Liver (tissue), 9 donors: ENCODE measurements around the gene IL2RA. TPM values are rescaled to one million over a fixed set of nuclear protein-coding genes. Genes with fewer than 3 reads are reported as not detected.

ENCODE experiments used
- DNase-seq: peaks from one replicate; pipeline ENCODE4 v3.0.0-alpha.2; 2017; ENCODE audit warnings: low spot score
- H3K27ac ChIP-seq, 2 donors: one replicate each; pipeline ENCODE4 v1.7.0; 2013; ENCODE audit warnings: inconsistent platforms in 2 of 2, low read length in 2 of 2, control low read depth in 1 of 2, low read depth in 1 of 2, mild to moderate bottlenecking in 1 of 2
- H3K27me3 ChIP-seq, 4 donors: one replicate each; pipeline versions ENCODE4 v1.6.1 to v1.7.0; 2013; ENCODE audit warnings: low read length in 3 of 4, inconsistent platforms in 1 of 4, mild to moderate bottlenecking in 1 of 4, moderate library complexity in 1 of 4; ENCODE audit not compliant: control insufficient read depth in 4 of 4, insufficient read depth in 4 of 4
- H3K36me3 ChIP-seq, 4 donors: one replicate each; pipeline versions ENCODE4 v1.6.1 to v1.7.0; 2013; ENCODE audit warnings: low read length in 3 of 4, mild to moderate bottlenecking in 3 of 4, low read depth in 1 of 4, moderate library complexity in 1 of 4; ENCODE audit not compliant: control insufficient read depth in 4 of 4, insufficient read depth in 3 of 4
- H3K4me1 ChIP-seq, 4 donors: one replicate each; pipeline versions ENCODE4 v1.6.1 to v1.7.0; 2013; ENCODE audit warnings: low read length in 3 of 4, mild to moderate bottlenecking in 3 of 4, moderate library complexity in 1 of 4; ENCODE audit not compliant: control insufficient read depth in 4 of 4, insufficient read depth in 4 of 4
- H3K4me3 ChIP-seq, 3 donors: one replicate each; pipeline versions ENCODE4 v1.6.1 to v1.7.0; 2013; ENCODE audit warnings: low read length in 3 of 3, control low read depth in 1 of 3, low read depth in 1 of 3, mild to moderate bottlenecking in 1 of 3
- H3K9ac ChIP-seq, 2 donors: one replicate each; pipeline ENCODE4 v1.7.0; 2013; ENCODE audit warnings: low read length in 2 of 2, mild to moderate bottlenecking in 2 of 2, moderate library complexity in 2 of 2, control low read depth in 1 of 2, low read depth in 1 of 2
- H3K9me3 ChIP-seq, 4 donors: one replicate each; pipeline versions ENCODE4 v1.6.1 to v1.7.0; 2013; ENCODE audit warnings: low read length in 3 of 4; ENCODE audit not compliant: control insufficient read depth in 4 of 4
- EGR1 ChIP-seq, 2 donors: IDR thresholded peaks; 2 replicates each; pipeline ENCODE4 v1.6.1; 2016 to 2018; ENCODE audit warnings: antibody characterized with exemption in 2 of 2, low read depth in 2 of 2
- FOXA1 ChIP-seq: IDR thresholded peaks from 2 replicates; pipeline ENCODE4 v1.6.1; 2016; ENCODE audit warnings: antibody characterized with exemption
- FOXA2 ChIP-seq: IDR thresholded peaks from 2 replicates; pipeline ENCODE4 v1.6.1; 2016; ENCODE audit warnings: antibody characterized with exemption
- GABPA ChIP-seq, 2 donors: IDR thresholded peaks in 1 of 2; conservative IDR thresholded peaks in 1 of 2; 2 replicates each; pipeline ENCODE4 v1.6.1; 2016; ENCODE audit warnings: antibody characterized with exemption in 2 of 2, mild to moderate bottlenecking in 1 of 2, moderate library complexity in 1 of 2
- HNF4A ChIP-seq, 2 donors: conservative IDR thresholded peaks; 2 replicates each; pipeline ENCODE4 v1.6.1; 2016; ENCODE audit warnings: antibody characterized with exemption in 2 of 2, mild to moderate bottlenecking in 2 of 2
- HNF4G ChIP-seq: IDR thresholded peaks from 2 replicates; pipeline ENCODE4 v1.6.1; 2016; ENCODE audit warnings: antibody characterized with exemption
- NR2F2 ChIP-seq: IDR thresholded peaks from 2 replicates; pipeline ENCODE4 v1.6.1; 2016; ENCODE audit warnings: antibody characterized with exemption
- RAD21 ChIP-seq, 2 donors: IDR thresholded peaks; 2 replicates each; pipeline ENCODE4 v1.6.1; 2016; ENCODE audit warnings: antibody characterized with exemption in 2 of 2, mild to moderate bottlenecking in 2 of 2
- RXRA ChIP-seq, 2 donors: IDR thresholded peaks; 2 replicates each; pipeline ENCODE4 v1.6.1; 2017 to 2018; ENCODE audit warnings: antibody characterized with exemption in 2 of 2, mild to moderate bottlenecking in 1 of 2
- YY1 ChIP-seq: IDR thresholded peaks from 2 replicates; pipeline ENCODE4 v1.6.1; 2016; ENCODE audit warnings: antibody characterized with exemption, mild to moderate bottlenecking
- WGBS: extraction: QIAGEN DNeasy Blood & Tissue Kit; methylation state at CpG from one replicate; pipeline ENCODE4 v1.1.7; 2013; 5-methylcytosine and 5-hydroxymethylcytosine counted together
- polyA plus RNA-seq, 2 donors: library from polyadenylated mRNA; stranded (reverse) in 1 of 2; unstranded in 1 of 2; fragments of 200-250 nt in 1 of 2; fragments of >200 nt in 1 of 2; fragmentation: Nextera tagmentation in 1 of 2; extraction: Ambion mirVana in 1 of 2; gene quantifications; one replicate each; pipeline versions ENCODE4 v1.2.1 to v1.2.3, GENCODE V29; 2013 to 2015
- total RNA-seq, 2 donors: library from RNA; depleted of rRNA; stranded (reverse); fragments of >200 nt; gene quantifications; one replicate each; pipeline ENCODE4 v1.2.3, GENCODE V29; 2014
- TF ChIP-seq, protein P1 (sequence below): IDR thresholded peaks from 2 replicates; pipeline ENCODE4 v1.6.1; 2016; ENCODE audit warnings: antibody characterized with exemption
- TF ChIP-seq, protein P2 (sequence below): IDR thresholded peaks from 2 replicates; pipeline ENCODE4 v1.6.1; 2016; ENCODE audit warnings: antibody characterized with exemption
- TF ChIP-seq, protein P3 (sequence below): IDR thresholded peaks from 2 replicates; pipeline ENCODE4 v1.6.1; 2016; ENCODE audit warnings: antibody characterized with exemption, mild to moderate bottlenecking
- TF ChIP-seq, protein P4 (sequence below): IDR thresholded peaks from 2 replicates; pipeline ENCODE4 v1.6.1; 2016; ENCODE audit warnings: antibody characterized with exemption
- donor health status: healthy.
- donor health status: healthy.
- donor health status: healthy.
- donor health status: healthy.
- donor health status: healthy.

IL2RA gene
- total and polyA plus RNA-seq, 4 donors, result 0.46 to 1.6 TPM; not detected in 2

DNA sequence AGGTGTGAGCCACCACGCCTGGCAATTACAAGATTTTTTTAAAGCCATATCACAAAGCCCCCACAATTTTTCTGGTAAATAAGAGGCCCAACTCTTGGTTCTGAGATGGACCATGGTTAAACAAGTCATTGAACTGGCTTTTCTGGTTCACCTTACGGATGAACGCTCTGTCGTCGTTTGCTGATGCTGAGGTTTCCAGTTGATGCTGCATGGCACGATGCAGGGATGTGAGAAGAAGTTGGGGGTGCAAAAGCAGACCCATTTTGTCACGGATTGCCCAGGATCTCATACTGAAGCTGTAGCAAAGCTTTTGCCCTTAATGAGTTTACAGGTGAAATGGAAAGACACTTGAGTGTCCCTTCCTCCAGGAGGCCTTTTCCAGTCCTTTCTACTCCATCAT is 2.0 kb upstream of the IL2RA start (continued):
- TF ChIP-seq HNF4A (conservative IDR thresholded peaks at IDR 0.05), result no peak

DNA sequence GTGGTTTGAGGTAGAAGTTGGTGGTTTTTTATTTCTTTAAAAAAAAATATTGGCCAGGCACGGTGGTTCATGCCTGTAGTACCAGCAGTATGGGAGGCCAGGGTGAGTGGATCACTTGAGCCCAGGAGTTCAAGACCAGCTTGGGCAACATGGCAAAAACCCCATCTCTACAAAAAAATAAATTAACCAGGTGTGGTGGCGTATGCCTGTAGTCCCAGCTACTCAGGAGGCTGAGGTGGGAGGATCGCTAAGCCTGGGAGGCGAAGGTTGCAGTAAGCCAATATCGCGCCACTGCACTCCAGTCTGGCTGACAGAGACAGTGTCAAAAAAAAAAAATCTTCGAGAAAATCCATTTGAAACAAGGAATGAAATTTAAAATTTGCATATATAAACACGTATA is 1.1 kb downstream of the IL2RA start:
- WGBS, result 90% methylated on average over 8 of the region's 8 CpGs
- no peak for DNase-seq
- H3K9me3 ChIP-seq, result no peaks in the 10 kb centered on the region
- no peaks in the 10 kb centered on the region for H3K36me3 ChIP-seq
- H3K9ac ChIP-seq, result no peak overlapping the region
- TF ChIP-seq HNF4A (conservative IDR thresholded peaks at IDR 0.05) (no peak), YY1 (no peak), RXRA (IDR thresholded peaks at IDR 0.05) (no peak), HNF4G (no peak), FOXA2 (no peak), RAD21 (IDR thresholded peaks at IDR 0.05) (no peak), GABPA (IDR thresholded peaks at IDR 0.05 in 1 of 2, conservative IDR thresholded peaks at IDR 0.05 in 1 of 2) (no peak), FOXA1 (no peak), EGR1 (IDR thresholded peaks at IDR 0.05; ENCODE audit: low read depth in 2 of 2) (no peak), NR2F2 (no peak)
- TF ChIP-seq, protein P1, sequence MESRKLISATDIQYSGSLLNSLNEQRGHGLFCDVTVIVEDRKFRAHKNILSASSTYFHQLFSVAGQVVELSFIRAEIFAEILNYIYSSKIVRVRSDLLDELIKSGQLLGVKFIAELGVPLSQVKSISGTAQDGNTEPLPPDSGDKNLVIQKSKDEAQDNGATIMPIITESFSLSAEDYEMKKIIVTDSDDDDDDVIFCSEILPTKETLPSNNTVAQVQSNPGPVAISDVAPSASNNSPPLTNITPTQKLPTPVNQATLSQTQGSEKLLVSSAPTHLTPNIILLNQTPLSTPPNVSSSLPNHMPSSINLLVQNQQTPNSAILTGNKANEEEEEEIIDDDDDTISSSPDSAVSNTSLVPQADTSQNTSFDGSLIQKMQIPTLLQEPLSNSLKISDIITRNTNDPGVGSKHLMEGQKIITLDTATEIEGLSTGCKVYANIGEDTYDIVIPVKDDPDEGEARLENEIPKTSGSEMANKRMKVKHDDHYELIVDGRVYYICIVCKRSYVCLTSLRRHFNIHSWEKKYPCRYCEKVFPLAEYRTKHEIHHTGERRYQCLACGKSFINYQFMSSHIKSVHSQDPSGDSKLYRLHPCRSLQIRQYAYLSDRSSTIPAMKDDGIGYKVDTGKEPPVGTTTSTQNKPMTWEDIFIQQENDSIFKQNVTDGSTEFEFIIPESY, result no peak
- TF ChIP-seq, protein P2, sequence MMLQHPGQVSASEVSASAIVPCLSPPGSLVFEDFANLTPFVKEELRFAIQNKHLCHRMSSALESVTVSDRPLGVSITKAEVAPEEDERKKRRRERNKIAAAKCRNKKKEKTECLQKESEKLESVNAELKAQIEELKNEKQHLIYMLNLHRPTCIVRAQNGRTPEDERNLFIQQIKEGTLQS, result no peak
- TF ChIP-seq, protein P3, sequence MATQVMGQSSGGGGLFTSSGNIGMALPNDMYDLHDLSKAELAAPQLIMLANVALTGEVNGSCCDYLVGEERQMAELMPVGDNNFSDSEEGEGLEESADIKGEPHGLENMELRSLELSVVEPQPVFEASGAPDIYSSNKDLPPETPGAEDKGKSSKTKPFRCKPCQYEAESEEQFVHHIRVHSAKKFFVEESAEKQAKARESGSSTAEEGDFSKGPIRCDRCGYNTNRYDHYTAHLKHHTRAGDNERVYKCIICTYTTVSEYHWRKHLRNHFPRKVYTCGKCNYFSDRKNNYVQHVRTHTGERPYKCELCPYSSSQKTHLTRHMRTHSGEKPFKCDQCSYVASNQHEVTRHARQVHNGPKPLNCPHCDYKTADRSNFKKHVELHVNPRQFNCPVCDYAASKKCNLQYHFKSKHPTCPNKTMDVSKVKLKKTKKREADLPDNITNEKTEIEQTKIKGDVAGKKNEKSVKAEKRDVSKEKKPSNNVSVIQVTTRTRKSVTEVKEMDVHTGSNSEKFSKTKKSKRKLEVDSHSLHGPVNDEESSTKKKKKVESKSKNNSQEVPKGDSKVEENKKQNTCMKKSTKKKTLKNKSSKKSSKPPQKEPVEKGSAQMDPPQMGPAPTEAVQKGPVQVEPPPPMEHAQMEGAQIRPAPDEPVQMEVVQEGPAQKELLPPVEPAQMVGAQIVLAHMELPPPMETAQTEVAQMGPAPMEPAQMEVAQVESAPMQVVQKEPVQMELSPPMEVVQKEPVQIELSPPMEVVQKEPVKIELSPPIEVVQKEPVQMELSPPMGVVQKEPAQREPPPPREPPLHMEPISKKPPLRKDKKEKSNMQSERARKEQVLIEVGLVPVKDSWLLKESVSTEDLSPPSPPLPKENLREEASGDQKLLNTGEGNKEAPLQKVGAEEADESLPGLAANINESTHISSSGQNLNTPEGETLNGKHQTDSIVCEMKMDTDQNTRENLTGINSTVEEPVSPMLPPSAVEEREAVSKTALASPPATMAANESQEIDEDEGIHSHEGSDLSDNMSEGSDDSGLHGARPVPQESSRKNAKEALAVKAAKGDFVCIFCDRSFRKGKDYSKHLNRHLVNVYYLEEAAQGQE, result no peak
- TF ChIP-seq, protein P4, sequence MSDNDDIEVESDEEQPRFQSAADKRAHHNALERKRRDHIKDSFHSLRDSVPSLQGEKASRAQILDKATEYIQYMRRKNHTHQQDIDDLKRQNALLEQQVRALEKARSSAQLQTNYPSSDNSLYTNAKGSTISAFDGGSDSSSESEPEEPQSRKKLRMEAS, result no peak
- H3K4me1 ChIP-seq, result peaks cover 0 to 3% (median 0%) of the 10 kb centered on the region in 4 donors
- no peaks in the 10 kb centered on the region for H3K27me3 ChIP-seq
- no peak overlapping the region for H3K27ac ChIP-seq
- no peak overlapping the region for H3K4me3 ChIP-seq

DNA sequence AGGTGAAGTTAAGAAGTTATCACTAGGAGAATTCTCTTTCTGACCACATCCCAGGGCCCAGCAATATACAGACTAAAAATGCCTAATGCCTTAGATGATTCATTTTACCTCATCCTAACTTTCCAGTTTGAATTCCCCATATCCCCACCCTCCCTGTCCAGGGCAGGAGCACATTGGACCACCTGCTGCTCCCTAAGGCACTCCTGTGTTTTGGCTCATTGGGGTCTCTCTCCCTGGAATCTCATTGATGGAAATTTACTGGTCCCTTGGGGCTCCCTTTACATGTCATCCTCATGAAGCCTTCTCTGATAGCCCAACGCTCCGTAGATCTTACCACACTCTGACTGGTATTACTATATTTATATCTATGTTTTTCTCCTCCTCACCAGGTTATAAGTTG is 2.7 kb downstream of the IL2RA start:
- peaks cover 0 to 3% (median 3%) of the 10 kb centered on the region in 4 donors for H3K4me1 ChIP-seq
- TF ChIP-seq, protein P2, result no peak
- TF ChIP-seq, protein P4, result no peak
- TF ChIP-seq FOXA2 (no peak), RAD21 (IDR thresholded peaks at IDR 0.05) (no peak), YY1 (no peak)
- TF ChIP-seq, protein P3, result no peak
- 63% methylated on average over 2 of the region's 2 CpGs for WGBS

More for the DNA sequence above, 2.7 kb downstream of the IL2RA start:
- Histone ChIP-seq H3K4me3 (no peak overlapping the region), H3K36me3 (no peaks in the 10 kb centered on the region), H3K27me3 (no peaks in the 10 kb centered on the region), H3K9ac (no peak overlapping the region), H3K27ac (no peak overlapping the region), H3K9me3 (no peaks in the 10 kb centered on the region)
- no peak for DNase-seq
